Erythroblast (primary cell): ENCODE measurements around the gene RTN4R.

Source experiments
- GATA1 ChIP-seq: IDR thresholded peaks from 2 replicates; pipeline ENCODE4 v1.6.1; 2011; ENCODE audit warnings: low read depth, mild to moderate bottlenecking, control low read depth, low read length, moderate library complexity
- POLR2A ChIP-seq: IDR thresholded peaks from 2 replicates; pipeline ENCODE4 v1.6.1; 2011; ENCODE audit warnings: mild to moderate bottlenecking, low read length

- TF ChIP-seq POLR2A (no peak), GATA1 (no peak)
Observed at GRCh38 chr22:20199413-20199842, 68.7 kb downstream of the RTN4R start.
